NOMO-1 treated with dmso at 0.1 percent for 144 hours (cell line): Measurements from ENCODE around the gene THAP2.
"Not testable (repeated sequence)": the region's sequence is repeated elsewhere in the genome, so short reads cannot be mapped to it uniquely, and the experiment has no call there.

ENCODE experiments used
- DNase-seq: peaks from one replicate; lab custom pipeline; 2025; ENCODE audit not compliant: unreplicated experiment; lab: John Stamatoyannopoulos, UW

The THAP2 gene

DNA sequence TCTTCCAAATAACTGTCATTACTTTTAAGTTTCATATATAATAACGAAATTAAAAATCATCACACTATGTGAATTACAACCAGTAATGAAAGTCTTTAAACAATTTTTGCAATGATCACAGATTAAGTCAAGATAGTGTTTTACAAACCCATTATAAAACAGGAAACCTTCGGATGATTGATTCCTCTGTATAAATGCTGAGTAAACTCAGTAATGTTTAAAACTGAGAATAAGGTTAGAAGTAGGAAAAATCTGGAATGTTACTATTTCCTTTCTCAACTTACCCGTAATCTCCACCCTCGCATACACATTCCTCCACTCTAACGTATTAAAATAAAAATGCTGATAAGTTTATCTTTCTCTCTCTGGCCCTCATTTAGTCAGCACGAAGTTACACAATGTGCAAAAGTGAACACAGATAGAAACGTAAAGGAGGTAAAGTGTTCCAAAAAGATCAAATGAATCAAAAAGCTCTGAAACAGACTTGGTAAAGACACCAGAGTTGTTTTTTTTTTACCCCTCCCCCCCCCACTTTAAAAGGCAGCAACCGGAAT is 2.0 kb upstream of the THAP2 start:
- no peak for DNase-seq

DNA sequence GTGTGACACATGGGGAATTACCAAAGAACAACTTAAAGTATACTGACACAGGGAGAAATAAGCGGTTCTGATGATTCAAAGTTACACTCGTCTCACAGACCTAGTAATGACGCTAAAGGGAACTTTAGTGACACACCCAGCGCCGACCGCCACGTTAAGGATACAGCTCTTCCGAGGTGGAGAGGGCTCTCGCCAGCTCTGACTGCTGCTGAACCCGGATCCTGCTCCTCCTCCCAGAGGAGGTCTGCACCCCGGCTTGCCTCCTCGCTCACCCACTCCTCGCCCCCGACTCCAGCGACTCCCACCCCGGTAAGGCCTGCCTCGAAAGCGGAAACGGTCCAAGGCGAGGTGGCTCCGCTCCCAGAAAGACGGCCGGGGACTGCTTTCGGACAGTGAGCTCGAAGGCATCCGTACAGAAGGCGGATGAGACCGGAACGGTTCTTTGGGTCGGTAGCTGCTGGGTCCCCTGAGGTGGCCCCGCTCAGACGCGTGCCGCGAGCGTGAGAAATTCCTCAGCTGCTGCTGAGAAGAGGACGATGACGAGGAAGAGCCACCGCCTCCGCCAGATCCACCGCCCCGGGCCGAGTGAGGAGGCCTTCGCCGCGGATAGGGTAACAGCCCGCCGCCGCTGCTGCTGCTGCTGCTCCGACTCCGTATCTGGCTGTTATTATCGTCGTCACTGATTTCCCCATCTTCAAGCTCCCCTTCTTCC is 1.1 kb upstream of the THAP2 start:
- DNase-seq: peak; percentile 55

DNA sequence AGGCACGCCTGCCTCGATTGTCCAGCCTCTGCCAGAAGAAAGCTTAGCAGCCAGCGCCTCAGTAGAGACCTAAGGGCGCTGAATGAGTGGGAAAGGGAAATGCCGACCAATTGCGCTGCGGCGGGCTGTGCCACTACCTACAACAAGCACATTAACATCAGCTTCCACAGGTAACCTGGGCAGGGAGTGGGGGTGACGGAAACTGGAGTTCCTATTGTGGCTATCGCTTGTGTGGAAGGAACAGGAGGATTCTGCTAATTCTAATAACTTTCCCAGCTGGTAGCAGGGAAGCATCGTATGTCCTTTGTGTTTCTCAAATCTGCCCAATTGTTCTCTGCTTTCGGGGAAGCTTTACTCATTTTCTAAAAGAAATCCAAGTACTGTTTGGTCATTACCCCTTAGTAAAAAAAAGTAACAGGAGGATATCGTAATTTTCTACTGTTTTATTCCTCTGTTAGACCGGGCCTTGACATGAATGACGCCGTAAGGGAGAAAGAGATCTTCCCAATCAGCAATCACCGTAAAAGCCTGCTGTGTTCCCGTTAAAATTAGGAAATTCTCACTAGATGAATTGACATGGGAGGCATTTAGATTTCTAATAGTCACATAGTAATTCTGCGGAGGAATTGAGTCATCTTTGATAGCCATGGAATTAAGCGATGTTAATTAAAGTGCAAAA is 449 bp downstream of the THAP2 start:
- DNase-seq: no peak

DNA sequence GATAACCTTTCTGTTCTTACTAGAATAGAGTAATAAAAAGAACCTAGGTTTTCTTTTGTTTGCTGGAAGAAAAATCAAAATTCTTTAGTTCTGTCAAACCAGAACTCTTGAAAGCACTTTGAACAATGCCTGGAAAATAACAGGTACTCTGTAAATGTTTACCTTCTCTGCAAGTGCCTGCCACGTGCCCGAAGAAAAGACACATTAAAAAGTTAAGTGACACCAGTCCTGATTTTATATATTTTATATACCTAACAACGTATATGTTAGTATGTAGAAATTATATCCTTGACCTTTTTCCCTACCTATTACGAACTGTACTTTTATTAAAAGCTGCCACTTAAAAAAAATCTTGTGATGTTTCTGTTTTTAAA is 976 bp downstream of the THAP2 start:
- DNase-seq: no peak

DNA sequence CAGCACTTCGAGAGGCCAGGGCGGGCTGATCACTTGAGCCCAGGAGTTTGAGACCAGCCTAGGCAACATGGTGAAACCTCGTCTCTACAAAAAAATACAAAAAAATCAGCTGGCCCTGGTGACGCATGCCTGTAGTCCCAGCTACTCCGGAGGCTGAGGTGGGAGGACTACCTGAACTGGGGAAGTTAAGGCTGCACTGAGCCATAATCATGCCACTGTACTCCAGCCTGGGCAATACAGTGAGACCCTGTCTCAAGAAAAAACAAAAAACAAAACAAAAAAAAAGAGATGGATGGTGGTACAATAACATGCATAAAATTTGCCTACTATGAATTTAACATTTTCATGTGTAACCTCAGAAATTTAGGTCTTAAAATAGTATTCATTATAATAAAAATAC is 2.2 kb downstream of the THAP2 start:
- no peak for DNase-seq

DNA sequence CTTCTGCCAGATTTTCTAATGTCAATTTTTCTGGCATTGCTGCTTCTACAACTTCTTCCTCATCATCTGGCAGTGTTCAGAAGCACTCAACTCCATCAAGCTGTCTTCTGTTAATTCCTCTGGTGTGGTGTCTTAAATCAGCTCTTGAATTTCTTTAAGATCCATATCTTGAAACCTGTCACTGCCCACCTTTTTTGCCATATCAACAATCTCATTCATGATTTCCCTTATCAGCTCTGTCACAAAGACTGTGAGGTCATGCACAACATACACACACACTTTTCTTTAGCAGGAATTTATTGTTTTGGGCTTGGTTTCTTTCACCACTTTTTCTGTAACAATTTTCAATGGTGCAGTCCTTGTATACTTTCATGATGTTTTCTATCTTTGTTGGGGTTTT is 7.2 kb downstream of the THAP2 start:
- no peak for DNase-seq

DNA sequence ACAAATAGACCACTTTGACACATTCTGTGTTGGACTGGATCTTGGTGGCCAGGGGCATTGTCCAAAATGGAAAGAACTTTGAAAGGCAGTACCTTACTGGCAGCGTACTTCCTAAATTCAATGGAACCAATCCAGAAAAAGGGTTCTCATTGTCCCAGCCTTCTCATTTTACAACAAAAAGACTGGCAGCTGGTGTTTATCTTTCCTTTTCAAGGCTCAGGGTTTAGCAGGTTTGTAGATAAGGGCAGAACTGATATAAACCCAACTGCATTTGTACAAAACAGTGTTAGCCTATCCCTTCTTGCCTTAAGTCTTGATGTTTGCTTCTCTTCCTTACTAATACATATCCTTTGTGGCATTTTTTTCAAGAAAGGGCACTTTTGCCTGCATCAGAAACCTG is 7.7 kb downstream of the THAP2 start:
- no peak for DNase-seq

DNA sequence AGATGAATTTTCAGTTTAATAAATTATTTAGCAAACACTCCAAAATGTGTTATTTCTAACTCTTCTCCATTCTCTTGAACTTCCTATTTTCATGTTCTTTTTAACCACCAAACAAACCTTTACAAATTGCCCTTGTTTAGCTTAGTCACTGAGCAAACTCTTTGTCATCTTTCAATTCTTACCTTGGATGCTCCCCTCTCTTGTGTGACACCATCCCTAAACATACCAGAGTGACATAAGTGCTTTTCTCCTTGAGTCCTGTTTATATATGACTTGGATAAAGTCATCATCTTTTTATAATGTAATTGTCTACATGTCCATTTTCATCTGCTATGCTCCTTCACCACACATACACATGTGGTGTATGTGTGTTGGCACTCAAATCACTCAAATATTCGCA is 18.4 kb downstream of the THAP2 start:
- DNase-seq: no peak

DNA sequence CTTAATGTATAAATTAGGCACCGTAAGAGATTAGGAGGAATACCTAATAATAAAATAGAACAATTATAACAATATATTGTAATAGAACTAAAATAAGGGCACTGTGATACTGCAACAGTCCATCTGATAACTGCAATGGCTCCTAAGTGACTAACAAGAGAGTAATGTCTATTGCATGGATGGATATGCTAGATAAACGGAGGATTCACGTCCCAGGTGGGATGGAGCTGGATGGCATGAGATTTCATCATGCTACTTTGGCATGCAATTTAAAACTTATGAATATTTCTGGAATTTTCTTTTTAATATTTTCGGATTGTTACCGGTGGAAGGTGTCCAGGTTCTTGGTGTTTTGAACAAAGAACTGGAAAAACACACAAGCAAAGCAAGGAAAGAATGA is 19.5 kb downstream of the THAP2 start:
- no peak for DNase-seq

DNA sequence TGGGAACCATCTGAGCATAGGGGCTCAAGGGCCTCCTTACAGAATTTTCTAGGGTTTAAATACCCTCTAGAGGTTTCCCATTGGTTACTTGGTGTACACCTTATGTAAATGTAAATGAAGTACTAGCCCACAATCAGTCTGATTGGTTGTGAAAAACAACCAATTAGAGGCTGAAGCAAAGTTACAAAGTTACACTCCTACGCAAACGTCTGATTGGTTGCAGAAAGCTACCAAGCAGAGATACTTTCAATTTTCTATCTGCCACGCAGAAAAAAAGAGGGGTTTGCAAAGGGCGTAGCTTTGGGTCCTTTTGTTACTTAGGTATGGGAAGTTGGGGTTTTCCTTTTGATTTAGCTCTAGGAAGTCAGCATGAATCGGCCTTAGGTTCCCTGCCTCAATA is 20.0 kb downstream of the THAP2 start:
- no peak for DNase-seq

DNA sequence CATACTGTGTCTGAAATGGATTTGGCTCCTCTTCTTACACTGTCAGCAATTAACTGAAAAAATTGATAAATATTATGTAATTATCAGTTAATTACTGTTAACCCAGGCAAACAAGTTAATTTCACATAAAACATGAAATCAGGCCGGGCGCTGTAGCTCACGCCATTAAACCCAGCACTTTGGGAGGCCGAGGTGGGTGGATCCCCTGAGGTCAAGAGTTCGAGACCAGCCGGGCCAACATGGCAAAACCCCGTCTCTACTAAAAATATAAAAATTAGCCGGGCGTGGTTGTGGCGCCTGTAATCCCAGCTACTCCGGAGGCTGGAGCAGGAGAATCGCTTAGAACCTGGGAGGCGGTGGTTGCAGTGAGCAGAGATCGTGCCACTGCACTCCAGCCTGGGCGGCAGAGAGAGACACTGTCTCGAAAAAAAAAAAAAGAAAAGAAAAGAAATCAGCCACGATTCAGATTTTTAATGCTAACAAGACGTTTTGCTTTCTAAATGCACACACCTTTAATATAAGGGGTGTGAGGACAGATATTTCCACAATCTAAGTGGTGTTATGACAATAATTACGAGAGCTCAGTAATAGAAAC is 21.3 kb downstream of the THAP2 start:
- no peak for DNase-seq

DNA sequence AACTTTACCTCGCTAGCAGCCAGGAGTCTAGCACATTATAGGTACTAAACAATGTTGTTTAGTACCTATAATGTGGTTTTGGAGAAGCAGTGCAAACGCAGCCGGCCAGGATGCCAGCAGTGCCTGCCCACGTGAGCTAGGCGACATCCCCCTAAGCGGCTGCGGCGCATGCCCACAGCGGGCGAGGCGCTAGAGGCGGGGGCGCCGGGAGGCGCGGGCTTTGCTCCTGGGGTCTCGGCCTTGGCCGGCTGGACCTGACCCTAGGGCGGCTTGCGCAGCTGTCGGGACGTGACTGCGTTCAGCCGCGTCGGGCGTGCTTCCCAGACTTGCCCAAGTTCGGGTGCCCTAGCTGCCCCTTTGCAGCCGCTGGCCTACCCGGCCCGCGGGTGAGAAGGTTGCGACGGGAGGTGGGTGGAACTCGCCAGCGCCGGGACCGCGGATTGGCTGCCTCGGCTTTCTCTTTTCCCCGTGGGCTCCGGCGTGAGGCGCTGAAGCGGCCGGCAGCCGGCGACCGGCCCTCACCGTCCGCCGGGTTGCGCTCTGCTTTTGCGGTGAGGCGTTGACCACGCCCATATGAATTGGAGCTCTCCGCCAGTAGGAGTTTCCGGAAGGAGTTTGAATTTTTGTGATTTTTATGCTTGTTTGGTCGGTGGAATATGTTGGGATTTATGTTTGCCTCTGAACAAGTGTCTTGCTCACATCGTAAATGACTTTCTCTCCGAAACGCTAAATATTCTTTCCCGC is 22.0 kb downstream of the THAP2 start, which contains the start of gene TMEM19:
TMEM19 (plus strand) TSS at position 169 of the 744 bp plus-strand sequence. CDS start 599 bp downstream, outside the sequence.
- peak; percentile 88 for DNase-seq

DNA sequence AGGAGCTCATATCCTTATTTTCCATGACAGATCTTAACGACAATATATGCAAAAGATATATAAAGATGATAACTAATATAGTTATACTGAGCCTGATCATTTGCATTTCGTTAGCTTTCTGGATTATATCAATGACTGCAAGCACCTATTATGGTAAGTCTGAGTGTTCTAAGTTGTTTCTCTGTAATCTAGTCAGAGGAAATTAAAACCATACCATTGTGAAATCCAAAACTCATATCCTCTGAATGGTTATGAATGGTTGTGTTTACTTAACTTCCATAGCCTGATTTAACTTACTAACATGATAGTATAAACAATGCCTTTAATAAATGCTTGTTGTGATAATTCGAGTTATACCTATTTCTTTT is 22.5 kb downstream of the THAP2 start:
- DNase-seq: no peak

DNA sequence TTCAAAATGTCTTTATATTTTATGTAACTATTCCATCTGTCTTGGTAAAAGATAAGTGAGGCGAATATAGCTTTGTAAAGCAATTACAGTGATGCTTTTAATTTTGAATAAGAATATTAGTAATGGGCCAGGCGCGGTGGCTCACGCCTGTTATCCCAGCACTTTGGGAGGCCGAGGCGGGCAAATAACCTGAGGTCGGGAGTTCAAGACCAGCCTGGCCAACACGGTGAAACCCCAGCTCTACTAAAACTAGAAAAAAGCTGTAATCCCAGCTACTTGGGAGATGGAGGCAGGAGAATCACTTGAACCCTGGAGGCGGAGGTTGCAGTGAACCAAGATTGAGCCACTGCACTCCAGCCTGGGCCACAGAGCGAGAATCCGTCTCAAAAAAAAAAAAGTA is 23.1 kb downstream of the THAP2 start:
- not testable (repeated sequence) for DNase-seq

DNA sequence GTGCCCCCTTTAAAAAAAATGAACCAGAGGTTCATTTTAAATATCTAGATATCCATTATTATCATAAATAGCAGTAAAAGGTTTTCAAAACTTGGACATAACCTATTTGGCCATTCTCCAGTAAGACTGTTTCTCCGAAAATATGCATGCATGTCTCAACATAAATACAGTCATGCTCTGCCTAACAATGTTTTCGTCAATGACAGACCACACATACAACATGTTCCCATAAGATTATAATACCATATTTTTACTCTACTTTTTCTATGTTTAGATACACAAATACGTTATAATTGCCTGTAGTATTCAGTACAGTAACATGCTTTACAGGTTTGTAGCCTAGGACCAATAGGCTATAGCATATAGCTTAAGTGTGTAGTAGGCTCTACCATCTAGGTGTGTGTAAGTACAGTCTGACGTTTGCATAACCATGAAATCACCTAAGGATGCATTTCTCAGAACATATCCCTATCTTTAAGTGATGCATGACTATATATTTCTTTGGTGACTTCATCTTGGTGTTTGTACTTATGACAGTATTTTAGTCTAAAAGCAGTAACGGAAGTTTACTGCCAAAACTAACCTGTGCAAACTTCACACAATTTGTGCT is 25.0 kb downstream of the THAP2 start:
- no peak for DNase-seq

DNA sequence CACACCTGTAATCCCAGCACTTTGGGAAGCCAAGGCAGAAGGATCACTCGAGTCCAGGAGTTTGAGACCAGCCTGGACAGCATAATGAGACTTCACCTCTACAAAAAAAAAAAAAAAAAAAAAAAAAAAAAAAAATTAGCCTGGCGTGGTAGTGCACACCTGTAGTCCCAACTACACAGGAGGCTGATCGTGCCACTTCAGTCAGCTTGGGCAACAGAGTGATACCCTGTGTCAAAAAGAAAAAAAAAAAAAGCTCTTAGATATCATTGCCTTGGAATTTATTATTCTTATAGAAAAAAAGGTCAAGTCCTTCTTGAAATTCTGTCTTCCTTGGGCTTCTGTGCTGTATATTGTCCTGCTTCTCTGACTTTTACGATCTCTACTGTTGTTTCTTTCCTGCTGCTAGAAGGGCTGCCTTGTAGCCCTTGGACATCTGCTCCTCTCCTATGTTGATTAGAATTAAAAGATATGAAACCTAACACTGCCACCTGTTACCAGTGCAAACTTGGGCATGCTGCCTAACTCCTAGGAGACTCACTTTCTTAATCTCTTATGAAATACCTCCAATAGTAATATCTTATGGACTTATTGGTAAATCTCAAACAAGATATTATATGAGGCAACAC is 27.5 kb downstream of the THAP2 start:
- no peak for DNase-seq

DNA sequence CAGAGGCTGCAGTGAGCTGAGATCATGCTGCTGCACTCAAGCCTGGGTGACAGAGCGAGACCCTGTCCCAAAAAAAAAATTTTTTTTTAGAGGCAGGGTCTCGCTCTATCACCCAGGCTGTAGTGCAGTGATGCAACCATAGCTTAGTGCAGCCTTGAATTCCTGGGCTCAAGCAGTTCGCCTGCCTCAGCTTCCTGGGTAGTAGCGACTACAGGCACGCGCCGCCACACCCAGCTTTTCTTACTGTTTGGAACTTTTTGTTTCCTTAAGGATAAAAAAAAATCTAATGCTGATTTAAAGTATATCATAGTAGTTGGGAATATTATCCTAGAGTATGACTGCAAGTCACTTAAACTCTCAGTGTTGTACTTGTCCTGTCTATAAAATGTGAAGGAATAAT is 29.0 kb downstream of the THAP2 start:
- no peak for DNase-seq

DNA sequence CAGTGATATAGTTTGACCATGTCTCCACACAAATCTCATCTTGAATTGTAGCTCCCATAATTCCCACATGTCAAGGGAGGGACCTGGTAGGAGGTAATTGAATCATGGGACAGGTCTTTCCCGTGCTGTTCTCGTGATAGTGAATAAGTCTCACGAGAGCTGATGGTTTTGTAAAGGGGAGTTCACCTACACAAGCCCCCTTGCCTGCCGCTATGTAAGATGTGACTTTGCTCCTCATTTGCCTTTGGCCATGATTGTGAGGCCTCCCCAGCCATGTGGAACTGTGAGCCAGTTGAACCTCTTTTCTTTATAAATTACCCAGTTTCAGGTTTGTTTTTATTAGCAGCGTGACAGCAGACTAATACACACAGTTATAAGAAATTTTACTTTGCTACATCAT is 29.6 kb downstream of the THAP2 start:
- DNase-seq: not testable (repeated sequence)

DNA sequence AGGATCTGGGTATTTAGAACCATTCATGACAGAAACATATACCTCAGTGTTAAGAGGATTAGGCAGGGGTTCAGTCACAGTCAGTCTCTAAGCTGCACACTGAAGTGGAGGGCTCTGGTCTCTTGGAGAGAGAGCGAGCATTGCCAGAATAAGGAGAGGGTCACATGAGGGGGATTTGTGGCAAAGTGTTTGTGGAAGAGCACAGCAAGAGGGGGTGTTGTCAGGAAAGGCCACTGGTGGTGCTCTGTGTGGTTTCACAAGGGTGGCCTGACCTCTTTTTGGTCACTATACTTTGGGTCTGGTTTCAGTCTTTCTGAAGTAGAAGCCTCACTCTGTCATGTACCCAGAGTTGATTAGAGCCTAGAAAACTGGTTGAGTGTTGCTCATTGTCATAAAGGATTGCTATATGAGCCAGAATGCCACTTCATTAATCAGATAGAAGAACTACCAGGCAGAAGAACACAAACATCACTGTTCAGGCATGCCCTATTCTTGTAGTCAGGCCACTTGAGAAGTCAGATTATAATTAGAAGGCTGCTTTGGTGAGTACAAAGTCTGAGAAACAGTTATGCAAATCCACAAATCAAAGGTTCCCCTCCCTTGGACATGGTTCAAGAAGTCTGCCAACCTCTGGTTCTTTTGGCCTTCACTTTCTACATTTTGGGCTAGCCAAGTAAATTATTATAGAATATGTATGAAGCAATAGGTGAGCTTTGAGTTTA is 30.2 kb downstream of the THAP2 start:
- DNase-seq: no peak

DNA sequence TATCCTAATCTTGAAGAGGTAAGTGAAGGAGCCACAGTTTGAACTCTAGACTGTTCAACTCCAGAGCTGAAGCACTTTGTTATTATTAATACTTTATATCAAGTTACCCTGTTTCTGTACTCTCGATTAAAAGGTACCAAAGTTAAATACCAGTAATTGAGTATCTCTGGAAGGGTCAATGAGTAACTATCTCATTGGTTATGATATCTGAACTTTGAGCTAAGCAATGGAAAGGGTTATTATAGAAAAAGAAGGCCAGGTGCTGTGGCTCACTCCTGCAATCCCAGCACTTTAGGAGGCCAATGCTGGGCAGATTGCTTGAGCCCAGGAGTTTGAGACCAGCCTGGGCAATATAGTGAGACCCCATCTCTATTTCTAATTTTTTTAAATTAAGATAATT is 31.7 kb downstream of the THAP2 start:
- DNase-seq: no peak
